ENCODE measurements around the gene KANSL1. TPM values are rescaled to one million over a fixed set of nuclear protein-coding genes. Genes with fewer than 3 reads are reported as not detected.

KANSL1 gene
- total RNA-seq, 3 donors from 2014 or later = 80.2 to 107 (median 88.8) TPM

- Histone ChIP-seq H3K4me1 (ENCODE audit: low read depth) (no peaks in the 10 kb centered on the region), H3K4me3 (no peak overlapping the region), H3K9me3 (no peaks in the 10 kb centered on the region), H3K36me3 (ENCODE audit: low read depth) (no peaks in the 10 kb centered on the region)
- TF ChIP-seq CTCF (IDR thresholded peaks at IDR 0.05) = no peak
- intact Hi-C loops (cut with DNase I, micrococcal nuclease) = loop anchor here in 1 of 2 donors (10.0 kb wide), 1 partner anchor 290 kb away; no protein-coding TSS in a partner anchor
- ATAC-seq (no peak), DNase-seq (no peak)
Measured at GRCh38 chr17:45994987-45995386, 198.2 kb downstream of the KANSL1 start.

- ATAC-seq (no peak), DNase-seq (no peak)
- Histone ChIP-seq H3K4me3 (no peak overlapping the region), H3K9me3 (no peaks in the 10 kb centered on the region), H3K36me3 (ENCODE audit: low read depth) (no peaks in the 10 kb centered on the region), H3K4me1 (ENCODE audit: low read depth) (no peaks in the 10 kb centered on the region)
- intact Hi-C loops (cut with DNase I, micrococcal nuclease) = loop anchor here in 1 of 2 donors (10.0 kb wide), 1 partner anchor 291 kb away; no protein-coding TSS in a partner anchor
- TF ChIP-seq CTCF (IDR thresholded peaks at IDR 0.05) = no peak
Measured at GRCh38 chr17:45993962-45994627, 199.1 kb downstream of the KANSL1 start.

GRCh38 chr17:45992904-45993303 is 200.3 kb downstream of the KANSL1 start:
- H3K36me3 ChIP-seq (ENCODE audit: low read depth) = no peaks in the 10 kb centered on the region
- H3K4me3 ChIP-seq = no peak overlapping the region
- no peak for DNase-seq
- no peak for TF ChIP-seq CTCF (IDR thresholded peaks at IDR 0.05)
- H3K9me3 ChIP-seq = no peaks in the 10 kb centered on the region
- intact Hi-C loops (cut with DNase I, micrococcal nuclease) = loop anchor here in 1 of 2 donors (10.0 kb wide), 1 partner anchor 292 kb away; no protein-coding TSS in a partner anchor
- no peak for ATAC-seq
- H3K4me1 ChIP-seq (ENCODE audit: low read depth) = no peaks in the 10 kb centered on the region

GRCh38 chr17:45992175-45992574 is 201.1 kb downstream of the KANSL1 start:
- TF ChIP-seq CTCF (IDR thresholded peaks at IDR 0.05) = no peak
- intact Hi-C loops (cut with DNase I, micrococcal nuclease) = loop anchor here in 1 of 2 donors (10.0 kb wide), 1 partner anchor 293 kb away; no protein-coding TSS in a partner anchor
- Histone ChIP-seq H3K36me3 (ENCODE audit: low read depth) (no peaks in the 10 kb centered on the region), H3K9me3 (no peaks in the 10 kb centered on the region), H3K4me3 (no peak overlapping the region), H3K4me1 (ENCODE audit: low read depth) (no peaks in the 10 kb centered on the region)
- DNase-seq (no peak), ATAC-seq (no peak)

GRCh38 chr17:45991341-45991740 is 201.9 kb downstream of the KANSL1 start:
- Histone ChIP-seq H3K4me3 (no peak overlapping the region), H3K36me3 (ENCODE audit: low read depth) (no peaks in the 10 kb centered on the region), H3K9me3 (no peaks in the 10 kb centered on the region), H3K4me1 (ENCODE audit: low read depth) (no peaks in the 10 kb centered on the region)
- TF ChIP-seq CTCF (IDR thresholded peaks at IDR 0.05) = no peak
- intact Hi-C loops (cut with DNase I, micrococcal nuclease) = loop anchor here in 1 of 2 donors (10.0 kb wide), 1 partner anchor 293 kb away; no protein-coding TSS in a partner anchor
- ATAC-seq = no peak
- DNase-seq = no peak
